Stimulated activated naive CD8-positive, alpha-beta T cell treated with anti-CD3 and anti-CD28 coated beads, Interleukin-15, amount 100 ng/mL, for 72 hours (primary cell): ENCODE measurements around the gene DPYD.
A peak's percentile ranks its signal among the peaks of the same experiment; 100 is the strongest.
"Not testable (repeated sequence)": the region's sequence is repeated elsewhere in the genome, so short reads cannot be mapped to it uniquely, and the experiment has no call there.

Experiments used
- ATAC-seq: fragments of 150-1000 bp; cut with Tn5 transposase; 2 replicates; pipeline ENCODE4 v1.10.0; 2021; ENCODE audit warnings: mild to moderate bottlenecking, moderate library complexity
- DNase-seq, 2 donors: peaks; one replicate each; pipeline ENCODE4 v3.0.0; 2021 to 2022
- H3K27ac Mint-ChIP-seq, 2 donors: one replicate each; pipeline ENCODE4 v1.8.0; 2022; ENCODE audit warnings: mild to moderate bottlenecking in 2 of 2, mixed read lengths in 2 of 2, moderate library complexity in 2 of 2
- H3K27me3 Mint-ChIP-seq: one replicate; pipeline ENCODE4 v1.8.0; 2022; ENCODE audit warnings: mixed read lengths
- H3K4me1 Mint-ChIP-seq: one replicate; pipeline ENCODE4 v1.8.0; 2022; ENCODE audit warnings: mild to moderate bottlenecking, mixed read lengths
- H3K4me3 Mint-ChIP-seq, 2 donors: one replicate each; pipeline ENCODE4 v1.8.0; 2022; ENCODE audit warnings: mild to moderate bottlenecking in 2 of 2, mixed read lengths in 2 of 2, moderate library complexity in 1 of 2
- H3K9me3 Mint-ChIP-seq, 2 donors: one replicate each; pipeline ENCODE4 v1.8.0; 2022; ENCODE audit warnings: mixed read lengths in 2 of 2

DPYD gene

DNA sequence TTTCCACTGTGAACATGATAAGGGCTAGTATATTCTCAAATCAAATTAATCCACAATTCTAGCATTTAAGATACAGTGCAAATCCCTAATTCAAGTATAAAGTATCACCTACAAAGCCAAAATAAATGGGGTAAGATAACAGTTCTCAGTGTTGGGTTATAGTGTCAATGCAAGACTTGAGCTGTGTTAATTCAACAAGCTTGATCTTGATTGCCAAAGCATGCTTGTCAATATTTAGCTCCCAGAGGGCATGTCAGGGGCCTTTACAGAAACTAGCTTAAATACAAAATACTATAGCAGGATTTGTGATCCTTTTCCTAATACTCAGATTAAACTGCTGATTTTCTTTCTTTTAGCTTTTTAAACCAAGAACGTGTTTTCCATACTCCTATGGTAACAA, 658.0 kb downstream of the DPYD start:
- no peak overlapping the region for H3K4me3 Mint-ChIP-seq
- DNase-seq (no peak), ATAC-seq (no peak)
- H3K27me3 Mint-ChIP-seq, result no peaks in the 10 kb centered on the region
- no peak overlapping the region for H3K27ac Mint-ChIP-seq
- H3K9me3 Mint-ChIP-seq, result peaks cover 0 to 2% of the 10 kb centered on the region in 2 donors
- H3K4me1 Mint-ChIP-seq, result no peaks in the 10 kb centered on the region

DNA sequence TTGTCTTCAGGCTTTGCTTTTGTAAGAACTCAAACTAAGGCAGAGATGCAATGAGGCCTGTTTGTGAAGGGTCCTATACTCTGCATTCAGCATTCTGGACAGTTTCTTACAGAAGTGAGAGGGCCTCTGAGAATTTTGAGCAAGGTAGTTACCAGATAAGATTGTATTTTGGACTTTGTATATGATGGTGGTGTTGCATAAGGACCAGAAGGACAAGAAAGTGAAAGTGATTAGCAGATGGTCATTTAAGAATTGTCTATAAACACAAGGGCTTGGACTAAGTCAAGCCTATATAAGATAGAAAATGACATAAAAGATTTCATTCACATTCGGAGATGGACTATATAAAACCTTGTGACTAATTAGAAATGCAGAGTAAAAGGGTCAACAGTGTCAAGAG, 662.2 kb downstream of the DPYD start:
- ATAC-seq (no peak), DNase-seq (no peak)
- Mint-ChIP-seq H3K27me3 (no peaks in the 10 kb centered on the region), H3K4me3 (no peak overlapping the region), H3K9me3 (peaks cover 0 to 7% of the 10 kb centered on the region in 2 donors), H3K27ac (no peak overlapping the region), H3K4me1 (peaks cover 4% of the 10 kb centered on the region)

DNA sequence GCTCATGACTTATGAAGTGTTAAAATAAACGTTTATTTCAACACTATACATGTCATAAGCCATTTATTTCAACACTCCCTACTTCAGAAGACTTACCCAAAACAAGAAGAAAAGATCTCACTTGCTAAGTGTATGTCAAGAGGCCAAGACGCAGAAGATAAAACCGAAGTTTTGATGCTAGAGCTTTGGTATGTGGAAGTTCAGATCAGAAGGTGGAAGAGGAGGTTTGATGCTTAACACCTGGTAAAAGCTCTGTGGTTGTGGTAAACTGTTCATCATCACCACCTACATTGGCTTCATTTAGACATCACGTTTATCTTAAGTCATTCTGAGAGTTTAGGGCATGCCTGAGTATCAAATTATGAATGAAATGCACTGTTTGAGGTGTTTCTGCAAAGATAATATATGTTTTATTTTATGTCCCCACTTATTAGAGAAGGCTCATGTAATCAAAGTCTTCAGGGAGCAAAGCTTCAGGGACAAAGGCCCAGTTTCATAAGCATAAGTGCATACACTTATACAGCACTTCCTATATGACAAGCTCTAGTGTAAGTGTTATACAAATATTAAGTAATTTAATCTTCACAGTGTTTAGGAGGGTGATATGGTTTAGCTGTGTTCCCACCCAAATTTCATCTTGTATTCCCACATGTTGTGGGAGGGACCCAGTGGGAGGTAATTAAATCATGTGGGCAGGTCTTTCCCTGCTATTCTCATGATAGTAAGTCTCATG, 665.9 kb downstream of the DPYD start:
- H3K4me3 Mint-ChIP-seq, result no peak overlapping the region
- ATAC-seq, result peak; percentile 54
- DNase-seq, result no peak
- H3K9me3 Mint-ChIP-seq, result peaks cover 0 to 14% of the 10 kb centered on the region in 2 donors
- H3K27ac Mint-ChIP-seq, result peak overlapping the region in 1 of 2 donors; percentile 55
- peaks cover 4% of the 10 kb centered on the region for H3K4me1 Mint-ChIP-seq
- H3K27me3 Mint-ChIP-seq, result no peaks in the 10 kb centered on the region

DNA sequence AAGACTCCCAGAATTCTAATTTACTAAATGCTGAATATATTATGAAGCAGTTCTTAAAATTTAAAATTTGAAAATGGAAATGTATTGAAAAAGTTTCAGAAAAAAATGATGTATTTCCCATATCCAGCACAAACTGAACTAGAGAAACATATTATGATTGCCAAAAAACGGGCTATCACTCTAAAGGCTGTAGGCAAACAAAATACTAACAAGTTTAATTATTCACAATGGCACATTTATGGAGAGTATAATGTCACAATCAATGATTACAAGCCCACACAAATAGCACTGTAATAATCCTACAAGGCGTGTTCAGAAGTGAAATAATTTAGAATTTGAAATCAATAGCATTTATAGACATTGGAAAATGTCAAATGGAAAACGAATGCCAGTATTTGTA, 667.9 kb downstream of the DPYD start:
- DNase-seq, result no peak
- ATAC-seq, result no peak
- Mint-ChIP-seq H3K27ac (no peak overlapping the region), H3K9me3 (peaks cover 8 to 20% of the 10 kb centered on the region in 2 donors), H3K27me3 (no peaks in the 10 kb centered on the region), H3K4me3 (no peak overlapping the region), H3K4me1 (peaks cover 4% of the 10 kb centered on the region)

DNA sequence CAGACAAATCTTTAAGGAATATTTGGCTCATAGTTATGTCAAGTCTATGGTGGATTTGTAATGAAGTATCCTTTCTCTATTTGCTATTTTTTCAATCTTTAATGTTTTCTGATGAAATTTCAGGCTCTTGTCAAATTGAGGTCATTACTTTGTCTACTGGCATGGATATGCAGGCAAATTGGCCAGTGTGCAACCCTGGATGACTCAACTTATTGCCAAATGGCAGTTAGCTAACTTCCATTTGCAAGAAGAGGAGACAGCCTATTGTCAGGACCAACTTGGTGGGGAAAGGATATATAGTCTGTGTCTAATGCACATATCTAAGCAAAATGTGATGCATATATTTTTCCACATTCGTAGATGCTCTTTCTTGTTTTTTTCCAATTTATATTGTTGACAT, 668.8 kb downstream of the DPYD start:
- no peak for ATAC-seq
- Mint-ChIP-seq H3K27me3 (no peaks in the 10 kb centered on the region), H3K27ac (no peak overlapping the region), H3K9me3 (peaks cover 8 to 20% of the 10 kb centered on the region in 2 donors), H3K4me1 (peaks cover 4% of the 10 kb centered on the region), H3K4me3 (no peak overlapping the region)
- DNase-seq, result no peak

DNA sequence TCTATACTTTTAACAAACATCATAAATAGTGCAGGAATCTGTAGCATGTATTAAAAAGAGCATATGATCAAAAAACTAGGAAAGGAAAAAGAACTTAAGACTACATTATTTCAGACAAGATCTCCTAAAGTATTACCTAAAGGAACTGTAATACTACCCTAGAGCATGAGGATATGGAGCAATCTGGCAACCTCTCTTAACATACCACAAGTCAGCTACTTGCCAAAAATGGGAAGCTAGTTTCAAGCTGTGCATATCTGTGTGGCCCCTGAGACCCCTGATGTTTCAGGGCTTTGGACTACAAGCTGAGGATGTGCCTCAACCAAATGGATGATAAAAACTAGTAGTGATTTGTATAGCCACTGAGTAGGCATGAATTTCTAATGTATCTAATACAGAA, 673.6 kb downstream of the DPYD start:
- no peak for DNase-seq
- H3K27me3 Mint-ChIP-seq, result no peaks in the 10 kb centered on the region
- no peak overlapping the region for H3K27ac Mint-ChIP-seq

DNA sequence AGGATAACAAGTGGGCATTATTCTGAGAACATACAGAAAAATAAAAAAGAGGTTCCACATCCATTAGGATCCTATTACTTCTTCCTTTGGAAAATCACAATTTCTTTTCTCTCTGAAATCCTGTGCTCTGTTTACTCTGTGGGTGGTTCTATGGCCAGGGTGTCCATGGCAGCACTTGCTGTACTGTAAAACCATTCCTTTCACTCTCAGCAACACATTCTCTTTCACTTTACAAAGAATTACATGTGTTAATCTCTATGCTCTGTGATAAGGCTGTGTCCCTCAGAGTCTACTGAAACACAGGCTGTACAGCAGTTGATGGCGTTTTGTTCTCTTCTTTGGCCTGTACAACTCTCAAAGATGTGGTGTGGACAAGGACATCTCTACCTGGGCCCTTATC, 675.2 kb downstream of the DPYD start:
- no peak for ATAC-seq
- no peaks in the 10 kb centered on the region for H3K4me1 Mint-ChIP-seq

More for the DNA sequence above, 673.6 kb downstream of the DPYD start:
- peaks cover 8 to 12% of the 10 kb centered on the region in 2 donors for H3K9me3 Mint-ChIP-seq
- no peak for ATAC-seq
- no peak overlapping the region for H3K4me3 Mint-ChIP-seq
- no peaks in the 10 kb centered on the region for H3K4me1 Mint-ChIP-seq

DNA sequence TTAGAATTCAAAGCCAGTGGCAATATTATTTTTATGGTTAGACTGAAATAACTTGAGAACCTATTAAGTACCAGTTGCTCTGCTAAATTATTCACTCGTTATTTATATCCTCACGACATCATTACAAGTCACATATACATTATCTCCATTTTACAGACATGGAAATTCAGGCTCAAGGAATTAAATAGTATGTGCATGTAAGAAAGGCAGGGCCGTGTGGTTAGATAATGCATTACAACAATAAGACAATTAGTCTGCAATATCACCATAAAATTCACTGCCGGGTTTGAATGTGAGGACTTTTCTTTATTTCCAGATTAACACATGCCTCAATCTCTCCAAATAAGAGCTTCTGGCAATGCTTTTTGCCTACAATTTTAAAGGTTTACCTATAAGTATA, 675.8 kb downstream of the DPYD start:
- Mint-ChIP-seq H3K9me3 (peaks cover 5 to 8% of the 10 kb centered on the region in 2 donors), H3K4me1 (no peaks in the 10 kb centered on the region), H3K27me3 (no peaks in the 10 kb centered on the region), H3K4me3 (no peak overlapping the region), H3K27ac (no peak overlapping the region)
- ATAC-seq (no peak), DNase-seq (no peak)

More for the DNA sequence above, 675.2 kb downstream of the DPYD start:
- H3K9me3 Mint-ChIP-seq, result peaks cover 5 to 8% of the 10 kb centered on the region in 2 donors
- DNase-seq, result no peak
- H3K4me3 Mint-ChIP-seq, result no peak overlapping the region
- no peaks in the 10 kb centered on the region for H3K27me3 Mint-ChIP-seq
- no peak overlapping the region for H3K27ac Mint-ChIP-seq

DNA sequence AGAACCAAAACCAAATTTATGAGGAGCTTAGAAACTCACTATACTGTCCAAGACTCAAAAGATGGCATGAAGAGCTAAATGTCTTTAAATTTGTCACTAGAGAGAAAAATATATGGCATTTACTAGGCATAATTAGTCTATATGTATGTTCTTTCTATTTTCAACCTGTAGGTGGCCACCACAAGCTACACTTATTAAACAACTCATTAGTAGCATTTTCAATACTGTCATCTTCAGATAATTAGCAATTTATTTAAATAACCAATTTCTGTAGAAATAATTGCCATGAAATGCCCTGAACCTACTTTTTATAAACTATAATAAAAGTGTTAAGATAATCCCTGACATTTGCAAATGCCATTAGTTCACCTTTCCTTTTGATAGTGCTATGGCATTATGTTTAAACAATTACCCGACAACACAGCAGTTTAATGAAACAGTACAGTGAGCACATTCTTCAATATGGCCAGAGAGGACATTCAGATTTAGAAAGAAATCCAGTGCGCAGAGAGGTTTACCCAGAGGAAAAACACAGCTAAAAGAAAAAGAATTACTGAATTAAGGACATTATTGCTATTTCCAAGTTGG, 676.8 kb downstream of the DPYD start:
- H3K4me1 Mint-ChIP-seq, result no peaks in the 10 kb centered on the region
- no peak for ATAC-seq
- H3K27me3 Mint-ChIP-seq, result no peaks in the 10 kb centered on the region
- no peak overlapping the region for H3K4me3 Mint-ChIP-seq
- peaks cover 5 to 8% of the 10 kb centered on the region in 2 donors for H3K9me3 Mint-ChIP-seq
- no peak for DNase-seq
- H3K27ac Mint-ChIP-seq, result no peak overlapping the region

DNA sequence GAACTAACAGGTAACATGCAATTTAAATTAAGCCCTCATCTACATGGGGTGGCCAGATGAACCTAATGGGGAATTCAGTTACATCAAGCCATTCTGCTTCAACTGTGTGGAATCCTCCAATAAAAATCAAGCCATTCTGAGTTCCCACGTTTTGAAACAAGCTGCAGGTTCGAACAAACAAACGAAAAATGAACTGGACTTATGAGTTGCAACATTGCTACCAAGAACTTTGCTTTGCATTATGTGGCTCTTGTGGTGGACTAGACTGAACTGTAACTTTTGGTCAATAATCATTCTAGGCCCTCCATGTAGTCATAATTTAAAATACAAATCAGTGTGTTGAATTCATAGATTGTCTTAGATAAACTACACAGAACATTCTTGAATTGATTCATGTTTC, 682.0 kb downstream of the DPYD start:
- Mint-ChIP-seq H3K27ac (no peak overlapping the region), H3K4me1 (no peaks in the 10 kb centered on the region), H3K9me3 (no peaks in the 10 kb centered on the region), H3K27me3 (no peaks in the 10 kb centered on the region), H3K4me3 (no peak overlapping the region)
- no peak for DNase-seq
- ATAC-seq, result no peak

DNA sequence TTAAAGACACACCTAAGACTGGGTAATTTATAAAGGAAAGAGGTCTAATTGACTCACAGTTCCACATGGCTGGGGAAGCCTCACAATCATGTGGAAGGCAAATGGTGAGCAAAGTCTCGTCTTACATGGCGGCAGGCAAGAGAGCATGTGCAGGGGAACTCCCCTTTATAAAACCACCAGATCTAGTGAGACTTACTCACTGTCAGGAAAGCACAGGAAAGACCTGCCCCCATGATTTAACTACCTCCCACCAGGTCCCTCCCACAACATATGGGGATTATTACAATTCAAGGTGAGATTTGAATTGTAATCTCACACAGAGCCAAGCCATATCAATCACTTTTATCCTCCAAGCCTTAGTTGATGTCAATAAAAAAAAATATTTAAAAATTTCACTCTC, 689.5 kb downstream of the DPYD start:
- H3K4me1 Mint-ChIP-seq, DNase-seq, ATAC-seq, H3K27me3 Mint-ChIP-seq, H3K27ac Mint-ChIP-seq, H3K9me3 Mint-ChIP-seq, H3K4me3 Mint-ChIP-seq: not testable (repeated sequence)

DNA sequence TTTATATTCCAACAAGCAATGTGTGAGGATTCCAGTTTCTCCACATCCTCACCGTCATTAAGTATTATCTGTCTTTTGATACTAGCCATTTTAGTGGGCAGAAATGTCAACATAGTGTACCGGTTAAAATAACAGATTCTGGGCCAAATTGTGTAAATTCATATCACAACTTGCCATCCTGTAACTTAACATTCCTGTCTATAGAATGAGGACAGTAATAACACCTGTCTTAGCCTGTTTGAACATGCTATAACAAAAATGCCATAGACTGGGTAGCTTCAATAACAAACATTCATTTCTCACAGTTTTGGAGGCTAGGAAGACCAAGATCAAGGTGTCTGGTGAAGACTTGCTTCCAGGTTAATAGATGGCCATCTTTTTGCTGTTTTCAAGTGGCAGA, 708.2 kb downstream of the DPYD start:
- no peak for DNase-seq
- no peak for ATAC-seq
- Mint-ChIP-seq H3K27ac (no peak overlapping the region), H3K9me3 (no peaks in the 10 kb centered on the region), H3K4me3 (no peak overlapping the region), H3K4me1 (no peaks in the 10 kb centered on the region), H3K27me3 (no peaks in the 10 kb centered on the region)

DNA sequence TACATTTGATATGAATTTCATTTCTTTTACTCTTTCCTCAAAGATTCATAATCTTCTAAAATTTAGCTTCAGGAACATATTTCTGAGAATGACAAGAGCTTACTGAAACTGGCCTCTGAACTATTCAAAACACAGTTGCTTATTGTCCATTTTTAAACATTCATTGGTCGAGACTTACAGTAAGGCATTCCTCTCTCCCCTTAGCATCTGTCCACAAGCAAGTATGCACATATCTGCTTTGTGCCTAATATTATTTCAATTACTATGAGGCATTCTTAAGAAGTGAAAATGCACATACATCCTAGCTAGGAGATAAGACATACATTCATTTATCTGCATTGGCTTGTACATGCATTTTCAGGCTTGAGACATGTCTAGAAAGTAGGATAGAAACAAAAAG, 710.5 kb downstream of the DPYD start:
- Mint-ChIP-seq H3K9me3 (no peaks in the 10 kb centered on the region), H3K4me1 (no peaks in the 10 kb centered on the region), H3K27me3 (no peaks in the 10 kb centered on the region), H3K27ac (no peak overlapping the region), H3K4me3 (no peak overlapping the region)
- no peak for ATAC-seq
- no peak for DNase-seq

DNA sequence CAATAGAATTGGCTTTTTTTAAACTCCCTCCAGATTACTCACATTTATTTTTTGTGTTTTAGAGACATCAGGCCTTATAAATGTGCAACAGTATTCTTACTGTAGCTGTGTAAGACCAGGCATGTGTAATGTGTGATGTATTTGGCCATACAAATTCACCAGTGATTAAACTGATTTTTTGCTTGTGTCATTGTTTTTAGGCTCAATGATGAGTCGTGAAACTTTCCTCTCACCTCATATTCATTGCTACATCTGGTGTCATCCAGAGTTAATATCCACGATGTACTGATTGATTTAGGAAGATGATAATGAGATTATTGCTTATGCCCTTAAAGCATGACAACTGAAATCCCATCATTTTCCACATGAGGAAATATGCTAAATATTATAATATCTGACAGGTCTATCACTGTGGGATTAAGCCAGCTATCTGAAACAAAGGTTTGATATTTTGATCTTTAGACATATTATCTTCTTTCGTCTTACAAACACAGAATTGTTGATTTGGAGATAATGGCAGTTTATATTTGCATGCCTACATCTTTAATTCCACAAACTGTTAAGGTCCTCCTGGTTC, 711.4 kb downstream of the DPYD start:
- no peak for DNase-seq
- Mint-ChIP-seq H3K27me3 (no peaks in the 10 kb centered on the region), H3K27ac (no peak overlapping the region), H3K4me1 (no peaks in the 10 kb centered on the region), H3K4me3 (no peak overlapping the region), H3K9me3 (no peaks in the 10 kb centered on the region)
- no peak for ATAC-seq

DNA sequence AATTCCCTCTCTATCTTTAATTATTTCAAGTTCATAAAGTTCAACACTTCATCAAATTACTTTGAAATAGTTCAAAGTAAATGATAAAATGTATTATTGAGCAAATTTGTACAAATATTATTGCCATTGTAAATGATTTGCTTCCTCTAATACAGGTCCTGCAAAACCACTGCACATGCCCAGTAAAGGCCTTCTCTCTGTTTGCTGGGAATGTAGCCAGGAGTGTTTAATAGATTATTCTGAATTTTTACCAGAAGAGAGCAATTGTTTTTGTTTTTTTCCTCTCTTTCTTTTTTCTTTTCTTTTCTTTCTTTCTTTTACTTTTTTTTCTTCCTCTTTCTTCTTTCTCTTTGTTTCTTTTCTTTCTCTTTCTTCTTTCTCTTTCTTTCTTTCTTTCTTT, 713.0 kb downstream of the DPYD start:
- ATAC-seq (no peak), DNase-seq (no peak)
- Mint-ChIP-seq H3K4me1 (no peaks in the 10 kb centered on the region), H3K9me3 (no peaks in the 10 kb centered on the region), H3K27me3 (no peaks in the 10 kb centered on the region), H3K4me3 (no peak overlapping the region), H3K27ac (peak overlapping the region in 1 of 2 donors; percentile 34)

DNA sequence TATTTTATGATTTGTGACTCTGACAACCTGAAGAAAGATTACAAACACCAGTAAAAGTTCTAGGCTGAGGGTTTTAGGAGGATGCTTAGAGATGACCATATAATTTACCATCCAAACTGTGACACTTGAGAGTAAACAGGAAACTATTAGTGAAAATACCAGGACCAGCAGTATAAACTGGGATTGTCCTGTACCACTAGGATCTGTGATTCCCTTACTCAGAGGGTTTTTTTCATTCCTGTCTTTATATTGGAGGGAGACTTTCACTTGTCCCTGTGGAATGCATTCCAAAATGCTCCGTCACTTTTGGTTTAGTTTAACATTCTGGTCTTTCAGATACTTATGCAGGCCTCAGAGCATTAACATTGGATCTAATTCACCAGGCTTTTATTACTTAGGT, 716.4 kb downstream of the DPYD start:
- Mint-ChIP-seq H3K4me3 (no peak overlapping the region), H3K27ac (no peak overlapping the region), H3K9me3 (no peaks in the 10 kb centered on the region), H3K4me1 (no peaks in the 10 kb centered on the region), H3K27me3 (no peaks in the 10 kb centered on the region)
- DNase-seq (no peak), ATAC-seq (no peak)
